ENCODE data around the gene FANCM.
"Not testable (repeated sequence)": the region's sequence is repeated elsewhere in the genome, so short reads cannot be mapped to it uniquely, and the experiment has no call there.

FANCM gene

GRCh38 chr14:45133683-45134050 is 2.1 kb upstream of the FANCM start:
- H3K9me3 ChIP-seq = no peaks in the 10 kb centered on the region
- peak overlapping the region; percentile 83 to 86 for H3K4me3 ChIP-seq
- DNase-seq = no peak
- peaks cover 6 to 33% (median 11%) of the 10 kb centered on the region in 4 donors for H3K4me1 ChIP-seq
- H3K27ac ChIP-seq = peak overlapping the region; percentile 86 to 93
- intact Hi-C loops (cut with DNase I; ENCODE audit: low total_unique reads) = loop anchor here (2.0 to 10.0 kb wide), 4 partner anchors 49 to 236 kb away; partner anchors contain the start of genes MIS18BP1, PRPF39 and TOGARAM1
- no peaks in the 10 kb centered on the region for H3K27me3 ChIP-seq
- peaks cover 0 to 2% (median 0%) of the 10 kb centered on the region in 3 donors for H3K36me3 ChIP-seq
- TF ChIP-seq CTCF (IDR thresholded peaks at IDR 0.05) = no peak

- Histone ChIP-seq H3K36me3 (no peaks in the 10 kb centered on the region), H3K27me3 (no peaks in the 10 kb centered on the region), H3K4me3 (peak within 1 kb of the TSS; percentile 83 to 86), H3K4me1 (peaks cover 6 to 30% (median 11%) of the 10 kb centered on the region in 4 donors), H3K9me3 (no peaks in the 10 kb centered on the region), H3K27ac (peak within 1 kb of the TSS; percentile 86 to 93)
- intact Hi-C loops (cut with DNase I; ENCODE audit: low total_unique reads) = loop anchor here (2.0 to 10.0 kb wide), 4 partner anchors 50 to 237 kb away; partner anchors contain the start of genes MIS18BP1, PRPF39 and TOGARAM1
- no peak for TF ChIP-seq CTCF (IDR thresholded peaks at IDR 0.05)
- DNase-seq = peak; percentile 98 to 99
Measured at GRCh38 chr14:45134051-45134958, 1.4 kb upstream of the FANCM start, which contains the start of gene FKBP3. FKBP3 (minus strand) TSS chr14:45134481; CDS start chr14:45134456, 25 bp downstream.

- Histone ChIP-seq H3K27me3 (no peaks in the 10 kb centered on the region), H3K9me3 (no peaks in the 10 kb centered on the region), H3K4me1 (peaks cover 6 to 30% (median 11%) of the 10 kb centered on the region in 4 donors), H3K27ac (peak overlapping the region; percentile 86 to 93), H3K36me3 (no peaks in the 10 kb centered on the region), H3K4me3 (peak overlapping the region; percentile 83 to 86)
- TF ChIP-seq CTCF (IDR thresholded peaks at IDR 0.05) = no peak
- no peak for DNase-seq
- intact Hi-C loops (cut with DNase I; ENCODE audit: low total_unique reads) = loop anchor here (2.0 to 10.0 kb wide), 3 partner anchors 50 to 172 kb away; partner anchors contain the start of genes MIS18BP1, PRPF39 and TOGARAM1
Measured at GRCh38 chr14:45135156-45135555, 574 bp upstream of the FANCM start.

- peak overlapping the region; percentile 53 to 93 for H3K27ac ChIP-seq
- peaks cover 6 to 30% (median 11%) of the 10 kb centered on the region in 4 donors for H3K4me1 ChIP-seq
- H3K9me3 ChIP-seq = no peaks in the 10 kb centered on the region
- no peak for TF ChIP-seq CTCF (IDR thresholded peaks at IDR 0.05)
- intact Hi-C loops (cut with DNase I; ENCODE audit: low total_unique reads) = loop anchor here (10.0 kb wide), 1 partner anchor 118 kb away; the partner anchor contains the start of gene MIS18BP1
- H3K36me3 ChIP-seq = no peaks in the 10 kb centered on the region
- H3K4me3 ChIP-seq = peak overlapping the region; percentile 83 to 86
- DNase-seq = no peak
- no peaks in the 10 kb centered on the region for H3K27me3 ChIP-seq
Measured at GRCh38 chr14:45136399-45136798, 669 bp downstream of the FANCM start.

GRCh38 chr14:45140661-45141187 is 5.0 kb downstream of the FANCM start:
- DNase-seq = no peak
- TF ChIP-seq CTCF (IDR thresholded peaks at IDR 0.05) = no peak
- no peaks in the 10 kb centered on the region for H3K9me3 ChIP-seq
- peaks cover 0 to 4% (median 0%) of the 10 kb centered on the region in 3 donors for H3K36me3 ChIP-seq
- peaks cover 4 to 23% (median 11%) of the 10 kb centered on the region in 4 donors for H3K4me1 ChIP-seq
- no peak overlapping the region for H3K27ac ChIP-seq
- no peak overlapping the region for H3K4me3 ChIP-seq
- intact Hi-C loops (cut with DNase I; ENCODE audit: low total_unique reads) = no loop called here
- no peaks in the 10 kb centered on the region for H3K27me3 ChIP-seq

GRCh38 chr14:45142083-45142482 is 6.4 kb downstream of the FANCM start:
- H3K27me3 ChIP-seq; DNase-seq; H3K27ac ChIP-seq; H3K4me3 ChIP-seq; H3K9me3 ChIP-seq; intact Hi-C loops (cut with DNase I; ENCODE audit: low total_unique reads); H3K36me3 ChIP-seq: not testable (repeated sequence)
- H3K4me1 ChIP-seq = peaks cover 0 to 14% (median 4%) of the 10 kb centered on the region in 4 donors
